ENCODE data around the gene AK4.

AK4 gene

GRCh38 chr1:65255656-65256050 is 107.7 kb downstream of the AK4 start:
- Histone ChIP-seq H3K4me1 (ENCODE audit: control insufficient read depth, insufficient read depth, low read length, poor library complexity, severe bottlenecking) (peaks cover 10% of the 10 kb centered on the region), H3K27ac (ENCODE audit: insufficient read depth, low read length, poor library complexity, severe bottlenecking) (no peak overlapping the region), H3K4me3 (ENCODE audit: insufficient read depth, low read depth, low read length, poor library complexity, severe bottlenecking) (no peak overlapping the region), H3K27me3 (replicated peaks; ENCODE audit: control insufficient read depth, insufficient read depth, low read length, poor library complexity, severe bottlenecking) (no peaks in the 10 kb centered on the region), H3K9me3 (ENCODE audit: control insufficient read depth, low read length) (no peaks in the 10 kb centered on the region), H3K36me3 (ENCODE audit: control insufficient read depth, insufficient read depth, low read length) (no peaks in the 10 kb centered on the region)
- no peak for DNase-seq

- H3K4me1 ChIP-seq (ENCODE audit: control insufficient read depth, insufficient read depth, low read length, poor library complexity, severe bottlenecking): peaks cover 10% of the 10 kb centered on the region
- no peak overlapping the region for H3K4me3 ChIP-seq (ENCODE audit: insufficient read depth, low read depth, low read length, poor library complexity, severe bottlenecking)
- no peaks in the 10 kb centered on the region for H3K9me3 ChIP-seq (ENCODE audit: control insufficient read depth, low read length)
- no peak overlapping the region for H3K27ac ChIP-seq (ENCODE audit: insufficient read depth, low read length, poor library complexity, severe bottlenecking)
- DNase-seq: no peak
- no peaks in the 10 kb centered on the region for H3K27me3 ChIP-seq (replicated peaks; ENCODE audit: control insufficient read depth, insufficient read depth, low read length, poor library complexity, severe bottlenecking)
- no peaks in the 10 kb centered on the region for H3K36me3 ChIP-seq (ENCODE audit: control insufficient read depth, insufficient read depth, low read length)
Observed at GRCh38 chr1:65256860-65257708, 109.1 kb downstream of the AK4 start.

- Histone ChIP-seq H3K27me3 (replicated peaks; ENCODE audit: control insufficient read depth, insufficient read depth, low read length, poor library complexity, severe bottlenecking) (no peaks in the 10 kb centered on the region), H3K4me1 (ENCODE audit: control insufficient read depth, insufficient read depth, low read length, poor library complexity, severe bottlenecking) (peaks cover 10% of the 10 kb centered on the region), H3K36me3 (ENCODE audit: control insufficient read depth, insufficient read depth, low read length) (no peaks in the 10 kb centered on the region), H3K9me3 (ENCODE audit: control insufficient read depth, low read length) (no peaks in the 10 kb centered on the region), H3K4me3 (ENCODE audit: insufficient read depth, low read depth, low read length, poor library complexity, severe bottlenecking) (no peak overlapping the region), H3K27ac (ENCODE audit: insufficient read depth, low read length, poor library complexity, severe bottlenecking) (no peak overlapping the region)
- DNase-seq: no peak
Observed at GRCh38 chr1:65258106-65258505, 110.1 kb downstream of the AK4 start.

GRCh38 chr1:65259816-65260215 is 111.8 kb downstream of the AK4 start:
- Histone ChIP-seq H3K4me3 (ENCODE audit: insufficient read depth, low read depth, low read length, poor library complexity, severe bottlenecking) (no peak overlapping the region), H3K27me3 (replicated peaks; ENCODE audit: control insufficient read depth, insufficient read depth, low read length, poor library complexity, severe bottlenecking) (no peaks in the 10 kb centered on the region), H3K9me3 (ENCODE audit: control insufficient read depth, low read length) (no peaks in the 10 kb centered on the region), H3K36me3 (ENCODE audit: control insufficient read depth, insufficient read depth, low read length) (no peaks in the 10 kb centered on the region), H3K27ac (ENCODE audit: insufficient read depth, low read length, poor library complexity, severe bottlenecking) (no peak overlapping the region), H3K4me1 (ENCODE audit: control insufficient read depth, insufficient read depth, low read length, poor library complexity, severe bottlenecking) (peaks cover 8% of the 10 kb centered on the region)
- no peak for DNase-seq

GRCh38 chr1:65260851-65261473 is 113.0 kb downstream of the AK4 start:
- Histone ChIP-seq H3K9me3 (ENCODE audit: control insufficient read depth, low read length) (no peaks in the 10 kb centered on the region), H3K36me3 (ENCODE audit: control insufficient read depth, insufficient read depth, low read length) (no peaks in the 10 kb centered on the region), H3K27ac (ENCODE audit: insufficient read depth, low read length, poor library complexity, severe bottlenecking) (no peak overlapping the region), H3K4me1 (ENCODE audit: control insufficient read depth, insufficient read depth, low read length, poor library complexity, severe bottlenecking) (peaks cover 6% of the 10 kb centered on the region), H3K4me3 (ENCODE audit: insufficient read depth, low read depth, low read length, poor library complexity, severe bottlenecking) (no peak overlapping the region), H3K27me3 (replicated peaks; ENCODE audit: control insufficient read depth, insufficient read depth, low read length, poor library complexity, severe bottlenecking) (no peaks in the 10 kb centered on the region)
- DNase-seq: no peak

GRCh38 chr1:65263286-65263685 is 115.3 kb downstream of the AK4 start:
- Histone ChIP-seq H3K27me3 (replicated peaks; ENCODE audit: control insufficient read depth, insufficient read depth, low read length, poor library complexity, severe bottlenecking) (peaks cover 4% of the 10 kb centered on the region), H3K4me3 (ENCODE audit: insufficient read depth, low read depth, low read length, poor library complexity, severe bottlenecking) (no peak overlapping the region), H3K27ac (ENCODE audit: insufficient read depth, low read length, poor library complexity, severe bottlenecking) (no peak overlapping the region), H3K9me3 (ENCODE audit: control insufficient read depth, low read length) (no peaks in the 10 kb centered on the region), H3K4me1 (ENCODE audit: control insufficient read depth, insufficient read depth, low read length, poor library complexity, severe bottlenecking) (peaks cover 8% of the 10 kb centered on the region), H3K36me3 (ENCODE audit: control insufficient read depth, insufficient read depth, low read length) (no peaks in the 10 kb centered on the region)
- DNase-seq: no peak

GRCh38 chr1:65264197-65264929 is 116.4 kb downstream of the AK4 start:
- H3K4me3 ChIP-seq (ENCODE audit: insufficient read depth, low read depth, low read length, poor library complexity, severe bottlenecking): no peak overlapping the region

GRCh38 chr1:65265296-65265650 is 117.3 kb downstream of the AK4 start:
- Histone ChIP-seq H3K27ac (ENCODE audit: insufficient read depth, low read length, poor library complexity, severe bottlenecking) (no peak overlapping the region), H3K36me3 (ENCODE audit: control insufficient read depth, insufficient read depth, low read length) (no peaks in the 10 kb centered on the region), H3K4me1 (ENCODE audit: control insufficient read depth, insufficient read depth, low read length, poor library complexity, severe bottlenecking) (peaks cover 8% of the 10 kb centered on the region), H3K27me3 (replicated peaks; ENCODE audit: control insufficient read depth, insufficient read depth, low read length, poor library complexity, severe bottlenecking) (peaks cover 4% of the 10 kb centered on the region), H3K4me3 (ENCODE audit: insufficient read depth, low read depth, low read length, poor library complexity, severe bottlenecking) (peak overlapping the region; percentile 64), H3K9me3 (ENCODE audit: control insufficient read depth, low read length) (no peaks in the 10 kb centered on the region)
- no peak for DNase-seq

More at GRCh38 chr1:65264197-65264929, 116.4 kb downstream of the AK4 start:
- Histone ChIP-seq H3K27me3 (replicated peaks; ENCODE audit: control insufficient read depth, insufficient read depth, low read length, poor library complexity, severe bottlenecking) (peaks cover 4% of the 10 kb centered on the region), H3K9me3 (ENCODE audit: control insufficient read depth, low read length) (no peaks in the 10 kb centered on the region), H3K36me3 (ENCODE audit: control insufficient read depth, insufficient read depth, low read length) (no peaks in the 10 kb centered on the region), H3K4me1 (ENCODE audit: control insufficient read depth, insufficient read depth, low read length, poor library complexity, severe bottlenecking) (peaks cover 8% of the 10 kb centered on the region), H3K27ac (ENCODE audit: insufficient read depth, low read length, poor library complexity, severe bottlenecking) (no peak overlapping the region)
- DNase-seq: no peak

GRCh38 chr1:65265651-65266351 is 117.8 kb downstream of the AK4 start:
- Histone ChIP-seq H3K4me1 (ENCODE audit: control insufficient read depth, insufficient read depth, low read length, poor library complexity, severe bottlenecking) (peaks cover 8% of the 10 kb centered on the region), H3K9me3 (ENCODE audit: control insufficient read depth, low read length) (no peaks in the 10 kb centered on the region), H3K36me3 (ENCODE audit: control insufficient read depth, insufficient read depth, low read length) (no peaks in the 10 kb centered on the region), H3K27me3 (replicated peaks; ENCODE audit: control insufficient read depth, insufficient read depth, low read length, poor library complexity, severe bottlenecking) (peaks cover 4% of the 10 kb centered on the region), H3K4me3 (ENCODE audit: insufficient read depth, low read depth, low read length, poor library complexity, severe bottlenecking) (peak overlapping the region; percentile 64), H3K27ac (ENCODE audit: insufficient read depth, low read length, poor library complexity, severe bottlenecking) (no peak overlapping the region)
- DNase-seq: peak in 1 of 3 donors; percentile 16
